Right lobe of liver (tissue), 4 donors: ENCODE data around the gene CCT8L2.
"Not testable (repeated sequence)": the region's sequence is repeated elsewhere in the genome, so short reads cannot be mapped to it uniquely, and the experiment has no call there.

Experiments used
- POLR2A ChIP-seq: fragments of 450-650 bp; IDR thresholded peaks from one replicate; pipeline ENCODE4 v1.6.1; 2017; ENCODE audit warnings: antibody characterized with exemption, mild to moderate bottlenecking
- TF ChIP-seq, protein P1 (sequence below), 4 donors: fragments of 200-600 bp in 3 of 4; fragments of 450-650 bp in 1 of 4; IDR thresholded peaks; one replicate each; pipeline versions ENCODE4 v1.5.1 to v1.8.0; 2016 to 2022; ENCODE audit warnings: antibody characterized with exemption in 4 of 4, mild to moderate bottlenecking in 2 of 4
- donor health status: DM: no; HTN: no; CAD: no.
- donor health status: DM: no; HTN: no; CAD: no.
- donor health status: DM: no; HTN: yes; CAD: no.

DNA sequence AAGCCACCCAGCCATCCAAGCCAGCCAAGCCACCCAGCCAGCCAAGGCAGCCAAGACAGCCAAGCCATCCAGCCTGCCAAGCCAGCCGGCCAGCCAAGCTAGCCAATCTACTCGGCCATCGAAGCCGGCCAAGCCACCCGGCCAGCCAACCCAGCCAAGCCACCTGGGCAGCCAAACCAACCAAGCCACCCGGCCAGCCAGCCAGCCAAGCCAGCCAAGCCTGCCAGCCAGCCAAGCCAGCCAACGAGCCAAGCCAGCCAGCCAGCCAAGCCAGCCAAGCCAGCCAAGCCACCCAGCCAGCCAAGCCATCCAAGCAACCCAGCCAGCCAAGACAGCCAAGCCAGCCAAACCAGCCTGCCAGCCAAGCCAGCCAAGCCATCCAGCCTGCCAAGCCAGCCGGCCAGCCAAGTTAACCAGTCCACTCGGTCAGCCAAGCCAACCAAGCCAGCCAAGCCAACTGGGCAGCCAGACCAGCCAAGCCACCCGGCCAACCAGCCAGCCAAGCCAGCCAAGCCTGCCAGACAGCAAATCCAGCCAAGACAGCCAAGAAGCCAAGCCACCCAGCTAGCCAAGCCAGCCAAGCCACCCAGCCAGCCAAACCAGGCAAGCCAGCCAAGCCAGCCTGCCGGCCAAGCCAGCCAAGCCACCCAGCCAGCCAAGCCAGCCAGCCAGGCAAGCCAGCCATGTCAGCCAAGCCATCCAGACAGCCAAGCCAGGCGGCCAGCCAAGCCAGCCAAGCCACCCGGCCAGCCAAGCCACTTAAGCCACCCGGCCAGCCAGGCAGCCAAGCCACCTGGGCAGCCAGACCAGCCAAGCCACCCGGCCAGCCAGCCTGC, 26.8 kb downstream of the CCT8L2 start:
- TF ChIP-seq, protein P1, sequence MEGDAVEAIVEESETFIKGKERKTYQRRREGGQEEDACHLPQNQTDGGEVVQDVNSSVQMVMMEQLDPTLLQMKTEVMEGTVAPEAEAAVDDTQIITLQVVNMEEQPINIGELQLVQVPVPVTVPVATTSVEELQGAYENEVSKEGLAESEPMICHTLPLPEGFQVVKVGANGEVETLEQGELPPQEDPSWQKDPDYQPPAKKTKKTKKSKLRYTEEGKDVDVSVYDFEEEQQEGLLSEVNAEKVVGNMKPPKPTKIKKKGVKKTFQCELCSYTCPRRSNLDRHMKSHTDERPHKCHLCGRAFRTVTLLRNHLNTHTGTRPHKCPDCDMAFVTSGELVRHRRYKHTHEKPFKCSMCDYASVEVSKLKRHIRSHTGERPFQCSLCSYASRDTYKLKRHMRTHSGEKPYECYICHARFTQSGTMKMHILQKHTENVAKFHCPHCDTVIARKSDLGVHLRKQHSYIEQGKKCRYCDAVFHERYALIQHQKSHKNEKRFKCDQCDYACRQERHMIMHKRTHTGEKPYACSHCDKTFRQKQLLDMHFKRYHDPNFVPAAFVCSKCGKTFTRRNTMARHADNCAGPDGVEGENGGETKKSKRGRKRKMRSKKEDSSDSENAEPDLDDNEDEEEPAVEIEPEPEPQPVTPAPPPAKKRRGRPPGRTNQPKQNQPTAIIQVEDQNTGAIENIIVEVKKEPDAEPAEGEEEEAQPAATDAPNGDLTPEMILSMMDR (IDR thresholded peaks at IDR 0.05) = not testable (repeated sequence)
- TF ChIP-seq POLR2A = not testable (repeated sequence)
